ENCODE measurements around the gene CRELD2. TPM values are rescaled to one million over a fixed set of nuclear protein-coding genes. Genes with fewer than 3 reads are reported as not detected.
A peak's percentile ranks its signal among the peaks of the same experiment; 100 is the strongest.

The CRELD2 gene
- total RNA-seq, 5 donors from 2014 or later (not counting 1 experiment from before 2014, with no cell fraction given): 28.2 to 42.7 (median 39.6) TPM

DNA sequence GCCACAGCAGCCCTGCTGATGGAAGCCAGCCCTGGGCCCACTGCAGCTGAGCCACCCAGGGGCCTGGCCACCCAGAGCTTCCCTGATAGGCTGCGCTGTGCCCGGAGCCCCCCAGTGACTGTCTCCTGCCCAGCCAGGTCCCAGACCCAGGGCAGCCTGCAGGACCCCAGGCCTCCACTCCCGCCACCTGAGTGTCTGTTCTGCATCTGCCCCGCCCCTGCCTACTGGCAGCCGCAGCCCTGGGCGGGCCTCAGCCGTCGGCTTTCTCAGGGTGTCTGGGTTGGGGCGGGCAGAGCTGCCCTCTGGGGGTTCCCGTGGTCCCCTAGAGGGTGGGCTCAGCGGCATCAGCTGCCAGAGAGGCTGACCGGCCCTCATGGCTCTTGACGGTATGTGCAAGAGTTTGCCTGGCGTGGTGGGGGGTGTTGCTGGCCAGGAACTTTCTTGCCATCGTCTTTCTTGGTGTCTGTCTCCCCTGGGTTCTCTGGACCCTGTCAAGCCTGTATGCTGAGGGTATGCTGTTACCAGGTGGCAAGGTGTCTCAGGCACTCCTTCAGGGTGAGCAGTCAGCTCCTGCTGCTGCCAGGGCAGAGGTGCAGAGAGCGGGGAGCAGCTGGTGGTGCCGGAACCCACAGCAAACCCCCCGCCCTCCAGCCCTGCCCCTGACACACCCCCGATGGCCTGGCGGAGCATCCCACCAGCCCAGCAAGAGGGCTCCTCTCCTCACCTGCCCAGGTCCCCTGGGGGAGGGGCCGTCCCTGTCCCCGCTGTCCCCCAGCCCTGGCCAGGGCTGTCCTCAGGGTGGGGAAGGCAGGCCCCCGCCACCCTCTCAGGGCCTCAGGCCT lies 29.9 kb downstream of the CRELD2 start:
- Mint-ChIP-seq H3K4me3 (no peak overlapping the region), H3K9me3 (no peaks in the 10 kb centered on the region), H3K4me1 (peaks cover 11 to 16% (median 12%) of the 10 kb centered on the region in 3 donors), H3K27me3 (no peaks in the 10 kb centered on the region), H3K36me3 (no peaks in the 10 kb centered on the region), H3K27ac (no peak overlapping the region)
- DNase-seq: no peak
- no peaks in the 10 kb centered on the region for H3K36me3 ChIP-seq (ENCODE audit: control insufficient read depth in 2 of 2, extremely low read depth in 1 of 2, insufficient read depth in 1 of 2, low read length in 1 of 2)
- H3K4me1 ChIP-seq (ENCODE audit: control insufficient read depth in 1 of 2, extremely low read depth in 1 of 2, insufficient read depth in 2 of 2, low read length in 2 of 2): peaks cover 5 to 41% of the 10 kb centered on the region in 2 experiments
- no peaks in the 10 kb centered on the region for H3K9me3 ChIP-seq
- POLR2A ChIA-PET: no interaction called here
- 92% methylated on average over 17 of the region's 23 CpGs for WGBS (ENCODE audit: insufficient coverage)
- no peak overlapping the region for H3K27ac ChIP-seq (ENCODE audit: low read length)
- no peak for ATAC-seq (replicated peaks in 1 of 4)
- H3K4me3 ChIP-seq (ENCODE audit: control insufficient read depth in 1 of 2, extremely low read depth in 1 of 2, low read length in 1 of 2): no peak overlapping the region
- peaks cover 0 to 4% of the 10 kb centered on the region in 2 experiments for H3K27me3 ChIP-seq (replicated peaks in 1 of 2; ENCODE audit: control insufficient read depth in 2 of 2, extremely low read depth in 1 of 2, insufficient read depth in 2 of 2, low read length in 1 of 2)
- CTCF ChIA-PET: interaction anchor here (0.6 to 1.1 kb wide), 2 partner anchors 9 to 153 kb away, joined by 3 to 4 read pairs; no protein-coding TSS in a partner anchor

DNA sequence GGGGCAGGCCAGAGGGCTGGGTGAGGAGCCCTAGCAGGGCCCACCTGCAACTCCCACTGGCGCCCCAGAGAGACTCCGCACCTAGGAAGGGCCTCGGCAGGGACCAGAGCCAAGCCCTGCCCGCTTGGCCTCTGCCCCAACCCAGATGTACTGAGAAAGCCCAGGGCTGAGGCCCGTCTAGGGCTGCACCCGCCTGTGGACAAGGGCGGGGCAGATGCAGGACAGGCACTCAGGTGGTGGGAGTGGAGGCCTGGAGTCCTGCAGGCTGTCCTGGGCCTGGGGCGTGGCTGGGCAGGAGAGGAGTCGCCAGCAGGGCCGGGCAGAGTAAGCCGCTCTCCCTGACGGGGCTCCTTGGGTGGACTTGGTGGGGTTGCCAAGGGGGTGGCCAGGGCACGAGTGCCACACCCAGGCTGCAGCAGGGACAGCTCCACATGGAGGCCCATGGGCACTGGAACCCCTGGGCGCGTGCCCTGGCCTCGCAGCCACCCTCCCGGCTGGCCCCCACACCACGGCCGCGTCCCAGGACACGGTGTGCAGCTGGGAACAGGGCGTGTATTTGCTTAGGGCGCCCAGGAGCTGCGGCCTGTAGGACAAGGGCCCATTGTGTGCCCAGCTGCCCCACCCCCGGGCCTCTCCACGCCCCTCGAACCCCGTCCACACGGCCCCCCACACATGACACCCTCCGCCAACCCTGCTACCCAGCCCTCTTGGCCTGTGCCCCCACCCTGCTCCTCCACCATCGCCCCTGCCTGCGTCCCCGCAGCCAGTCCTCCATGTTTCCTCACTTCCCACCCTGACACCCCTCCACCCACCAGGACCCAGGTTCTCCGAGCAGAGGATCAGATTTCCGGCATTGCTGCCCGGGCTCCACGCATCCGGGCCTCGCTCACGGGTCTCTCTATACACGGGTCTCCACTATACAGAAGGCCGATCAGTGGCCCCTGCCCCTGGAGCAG lies 30.8 kb downstream of the CRELD2 start:
- CTCF ChIA-PET: interaction anchor here (0.6 to 1.1 kb wide), 2 partner anchors 9 to 152 kb away, joined by 3 to 4 read pairs; no protein-coding TSS in a partner anchor
- H3K4me1 Mint-ChIP-seq: peaks cover 11 to 16% (median 12%) of the 10 kb centered on the region in 3 donors
- H3K4me3 Mint-ChIP-seq: no peak overlapping the region
- 95% methylated on average over 31 of the region's 42 CpGs for WGBS (ENCODE audit: insufficient coverage)
- H3K27me3 ChIP-seq (replicated peaks in 1 of 2; ENCODE audit: control insufficient read depth in 2 of 2, extremely low read depth in 1 of 2, insufficient read depth in 2 of 2, low read length in 1 of 2): peaks cover 0 to 4% of the 10 kb centered on the region in 2 experiments
- H3K4me1 ChIP-seq (ENCODE audit: control insufficient read depth in 1 of 2, extremely low read depth in 1 of 2, insufficient read depth in 2 of 2, low read length in 2 of 2): peaks cover 5 to 41% of the 10 kb centered on the region in 2 experiments
- no peak overlapping the region for H3K27ac Mint-ChIP-seq
- no peaks in the 10 kb centered on the region for H3K36me3 Mint-ChIP-seq
- ATAC-seq (replicated peaks in 1 of 4) (no peak), DNase-seq (no peak)
- POLR2A ChIA-PET: no interaction called here
- H3K27me3 Mint-ChIP-seq: no peaks in the 10 kb centered on the region
- no peak overlapping the region for H3K4me3 ChIP-seq (ENCODE audit: control insufficient read depth in 1 of 2, extremely low read depth in 1 of 2, low read length in 1 of 2)
- H3K9me3 Mint-ChIP-seq: no peaks in the 10 kb centered on the region
- no peaks in the 10 kb centered on the region for H3K36me3 ChIP-seq (ENCODE audit: control insufficient read depth in 2 of 2, extremely low read depth in 1 of 2, insufficient read depth in 1 of 2, low read length in 1 of 2)
- H3K9me3 ChIP-seq: no peaks in the 10 kb centered on the region
- H3K27ac ChIP-seq (ENCODE audit: low read length): no peak overlapping the region

DNA sequence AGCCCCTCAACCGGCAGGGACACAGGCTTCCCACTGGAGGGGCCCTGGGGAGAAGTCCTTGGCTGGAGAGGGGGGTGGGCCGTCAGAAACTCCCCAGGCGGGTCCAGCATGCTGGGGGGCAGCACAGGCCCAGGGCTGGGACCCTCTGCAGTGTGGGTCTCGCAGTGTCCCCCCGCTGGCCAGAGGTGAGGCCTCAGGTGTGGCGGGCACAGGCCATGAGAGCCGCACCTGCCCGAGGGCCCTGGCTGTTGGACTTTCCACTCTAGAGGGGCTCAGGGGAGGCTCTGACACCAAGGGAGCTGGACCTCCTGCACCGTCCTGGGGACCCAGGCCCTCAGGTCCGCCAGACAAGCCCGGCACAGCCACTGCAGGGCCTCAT lies 31.5 kb downstream of the CRELD2 start:
- Mint-ChIP-seq H3K27ac (no peak overlapping the region), H3K27me3 (no peaks in the 10 kb centered on the region), H3K4me3 (no peak overlapping the region), H3K4me1 (peaks cover 11 to 16% (median 12%) of the 10 kb centered on the region in 3 donors), H3K36me3 (no peaks in the 10 kb centered on the region), H3K9me3 (no peaks in the 10 kb centered on the region)
- ChIA-PET POLR2A (no interaction called here), CTCF (no interaction called here)
- no peaks in the 10 kb centered on the region for H3K36me3 ChIP-seq (ENCODE audit: control insufficient read depth in 2 of 2, extremely low read depth in 1 of 2, insufficient read depth in 1 of 2, low read length in 1 of 2)
- no peak for DNase-seq
- no peaks in the 10 kb centered on the region for H3K9me3 ChIP-seq
- H3K4me3 ChIP-seq (ENCODE audit: control insufficient read depth in 1 of 2, extremely low read depth in 1 of 2, low read length in 1 of 2): no peak overlapping the region
- H3K4me1 ChIP-seq (ENCODE audit: control insufficient read depth in 1 of 2, extremely low read depth in 1 of 2, insufficient read depth in 2 of 2, low read length in 2 of 2): peaks cover 5 to 36% of the 10 kb centered on the region in 2 experiments
- peaks cover 0 to 4% of the 10 kb centered on the region in 2 experiments for H3K27me3 ChIP-seq (replicated peaks in 1 of 2; ENCODE audit: control insufficient read depth in 2 of 2, extremely low read depth in 1 of 2, insufficient read depth in 2 of 2, low read length in 1 of 2)
- H3K27ac ChIP-seq (ENCODE audit: low read length): no peak overlapping the region
- 87% methylated on average over 5 of the region's 11 CpGs for WGBS (ENCODE audit: insufficient coverage)
- no peak for ATAC-seq (replicated peaks in 1 of 4)

DNA sequence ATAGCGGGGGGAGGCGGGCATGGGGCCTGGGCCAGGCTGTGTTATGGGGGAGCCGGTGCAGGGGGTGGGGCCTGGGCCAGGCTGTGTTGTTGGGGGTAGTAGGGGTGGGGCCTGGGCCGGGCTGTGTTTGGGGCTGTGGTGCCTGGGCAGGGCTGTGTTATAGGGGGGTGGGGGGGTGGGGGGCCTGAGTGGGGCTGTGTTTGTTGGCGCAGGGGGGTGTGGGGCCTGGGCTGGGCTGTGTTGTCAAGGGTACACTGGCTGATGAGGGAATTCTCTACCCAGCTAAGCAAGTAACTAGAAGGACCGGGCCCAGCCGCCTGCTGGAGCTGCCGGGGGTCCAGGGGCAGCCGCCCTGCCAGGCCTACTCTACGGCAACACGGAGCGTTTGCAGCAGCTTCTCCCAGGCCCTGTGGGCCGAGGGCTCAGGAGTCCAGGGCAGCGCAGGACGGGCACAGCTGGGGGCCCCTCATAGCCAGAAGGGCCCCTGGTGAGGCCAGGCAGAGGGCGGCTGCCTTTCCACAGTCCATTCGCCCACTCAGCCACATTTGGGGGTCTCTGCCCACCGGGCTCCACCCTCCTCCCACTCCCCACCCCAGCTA lies 32.1 kb downstream of the CRELD2 start:
- Histone ChIP-seq H3K4me1 (ENCODE audit: control insufficient read depth in 1 of 2, extremely low read depth in 1 of 2, insufficient read depth in 2 of 2, low read length in 2 of 2) (peaks cover 5 to 31% of the 10 kb centered on the region in 2 experiments), H3K9me3 (no peaks in the 10 kb centered on the region), H3K27ac (ENCODE audit: low read length) (no peak overlapping the region), H3K4me3 (ENCODE audit: control insufficient read depth in 1 of 2, extremely low read depth in 1 of 2, low read length in 1 of 2) (no peak overlapping the region), H3K36me3 (ENCODE audit: control insufficient read depth in 2 of 2, extremely low read depth in 1 of 2, insufficient read depth in 1 of 2, low read length in 1 of 2) (no peaks in the 10 kb centered on the region), H3K27me3 (replicated peaks in 1 of 2; ENCODE audit: control insufficient read depth in 2 of 2, extremely low read depth in 1 of 2, insufficient read depth in 2 of 2, low read length in 1 of 2) (peaks cover 0 to 4% of the 10 kb centered on the region in 2 experiments)
- CTCF ChIA-PET: no interaction called here
- Mint-ChIP-seq H3K36me3 (no peaks in the 10 kb centered on the region), H3K4me1 (peaks cover 10 to 14% (median 11%) of the 10 kb centered on the region in 3 donors), H3K4me3 (no peak overlapping the region), H3K9me3 (no peaks in the 10 kb centered on the region), H3K27ac (no peak overlapping the region), H3K27me3 (no peaks in the 10 kb centered on the region)
- 91% methylated on average over 11 of the region's 18 CpGs for WGBS (ENCODE audit: insufficient coverage)
- no peak for ATAC-seq (replicated peaks in 1 of 4)
- POLR2A ChIA-PET: no interaction called here
- DNase-seq: no peak

DNA sequence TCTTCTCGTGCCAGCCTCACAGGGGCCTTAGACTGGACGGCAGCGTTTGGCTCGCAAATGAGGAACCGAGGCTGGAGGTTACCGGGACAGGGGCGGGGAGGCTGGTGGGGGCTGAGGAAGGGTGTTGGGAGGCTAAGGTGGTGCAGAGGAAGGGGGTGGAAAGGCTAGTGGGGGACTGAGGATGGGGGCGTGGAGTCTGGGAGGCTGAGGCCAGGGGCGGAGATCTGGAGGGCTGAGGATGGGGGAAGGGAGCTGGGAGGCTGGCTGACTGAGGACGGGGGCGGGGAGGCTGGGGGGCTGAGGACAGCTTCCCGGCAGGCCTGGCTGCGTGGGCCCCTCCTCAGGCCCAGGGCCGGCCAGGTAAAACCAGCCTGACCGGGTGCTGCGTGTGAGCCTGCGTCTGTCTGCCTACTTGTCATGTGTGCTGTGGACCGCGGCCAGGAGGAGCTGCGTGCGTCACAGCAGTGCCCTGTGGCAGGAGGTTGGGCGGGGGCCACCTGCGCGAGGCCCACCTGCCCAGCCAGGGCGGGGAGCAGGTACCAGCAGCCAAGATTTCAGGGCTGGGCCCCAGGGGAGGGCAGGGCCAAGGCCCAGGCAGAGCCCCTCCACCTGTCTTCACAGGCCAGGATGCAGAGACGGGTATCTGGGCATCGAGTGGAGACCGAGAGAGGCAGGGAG lies 32.7 kb downstream of the CRELD2 start:
- WGBS (ENCODE audit: insufficient coverage): 92% methylated on average over 21 of the region's 28 CpGs
- no peak overlapping the region for H3K4me3 Mint-ChIP-seq
- Histone ChIP-seq H3K4me3 (ENCODE audit: control insufficient read depth in 1 of 2, extremely low read depth in 1 of 2, low read length in 1 of 2) (no peak overlapping the region), H3K4me1 (ENCODE audit: control insufficient read depth in 1 of 2, extremely low read depth in 1 of 2, insufficient read depth in 2 of 2, low read length in 2 of 2) (peaks cover 0 to 24% of the 10 kb centered on the region in 2 experiments), H3K27ac (ENCODE audit: low read length) (no peak overlapping the region), H3K36me3 (ENCODE audit: control insufficient read depth in 2 of 2, extremely low read depth in 1 of 2, insufficient read depth in 1 of 2, low read length in 1 of 2) (no peaks in the 10 kb centered on the region), H3K27me3 (replicated peaks in 1 of 2; ENCODE audit: control insufficient read depth in 2 of 2, extremely low read depth in 1 of 2, insufficient read depth in 2 of 2, low read length in 1 of 2) (peaks cover 0 to 4% of the 10 kb centered on the region in 2 experiments), H3K9me3 (no peaks in the 10 kb centered on the region)
- CTCF ChIA-PET: no interaction called here
- no peaks in the 10 kb centered on the region for H3K9me3 Mint-ChIP-seq
- no peaks in the 10 kb centered on the region for H3K36me3 Mint-ChIP-seq
- no peaks in the 10 kb centered on the region for H3K27me3 Mint-ChIP-seq
- POLR2A ChIA-PET: interaction anchor here in 1 of 2 donors (0.5 kb wide), 1 partner anchor 564 kb away, joined by 3 read pairs; no protein-coding TSS in a partner anchor
- ATAC-seq (replicated peaks in 1 of 4): peak in 1 of 4 experiments; percentile 43
- peak overlapping the region in 1 of 2 donors; percentile 2 for H3K27ac Mint-ChIP-seq
- H3K4me1 Mint-ChIP-seq: peaks cover 3 to 7% (median 5%) of the 10 kb centered on the region in 3 donors
- DNase-seq: peak in 2 of 35 experiments; percentile 33 to 49

Measured in T-cell (primary cell).